ENCODE data around the gene CHEK1. TPM values are rescaled to one million over a fixed set of nuclear protein-coding genes. Genes with fewer than 3 reads are reported as not detected.

The CHEK1 gene
- total RNA-seq, 1 donor from 2014 or later: 106 TPM

GRCh38 chr11:125586623-125587022, 38.3 kb upstream of the CHEK1 start:
- Mint-ChIP-seq H3K36me3 (ENCODE audit: low read depth) (peaks cover 15% of the 10 kb centered on the region), H3K9me3 (no peaks in the 10 kb centered on the region), H3K4me3 (no peak overlapping the region), H3K27ac (ENCODE audit: unreplicated experiment) (no peak overlapping the region), H3K27me3 (ENCODE audit: low read depth) (no peaks in the 10 kb centered on the region), H3K4me1 (peaks cover 9% of the 10 kb centered on the region)
- TF ChIP-seq CTCF (conservative IDR thresholded peaks at IDR 0.05): no peak
- no peak for DNase-seq (ENCODE audit: low read depth, low spot score)

DNA sequence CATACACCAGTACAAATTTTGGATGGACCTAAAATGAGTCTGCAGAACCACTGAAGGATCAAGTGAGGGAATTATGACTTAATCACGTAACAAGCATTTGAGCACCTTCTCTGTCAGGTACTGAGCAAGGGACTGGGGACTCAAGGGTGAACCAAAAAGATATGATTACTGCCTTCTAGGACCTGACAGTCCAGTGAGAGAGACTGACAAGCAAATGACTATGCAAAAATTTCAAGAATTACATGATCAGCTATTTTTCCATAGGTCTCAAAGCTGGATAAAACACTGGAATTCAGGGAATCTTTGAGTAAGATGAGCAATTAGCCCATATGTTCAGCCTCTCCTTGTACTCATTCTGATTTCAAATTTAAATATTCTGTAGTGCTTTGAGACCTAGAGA, 37.5 kb upstream of the CHEK1 start:
- Mint-ChIP-seq H3K27ac (ENCODE audit: unreplicated experiment) (no peak overlapping the region), H3K27me3 (ENCODE audit: low read depth) (no peaks in the 10 kb centered on the region), H3K4me3 (no peak overlapping the region), H3K36me3 (ENCODE audit: low read depth) (peaks cover 18% of the 10 kb centered on the region), H3K4me1 (peaks cover 14% of the 10 kb centered on the region), H3K9me3 (no peaks in the 10 kb centered on the region)
- DNase-seq (ENCODE audit: low read depth, low spot score): no peak
- TF ChIP-seq CTCF (conservative IDR thresholded peaks at IDR 0.05): no peak

DNA sequence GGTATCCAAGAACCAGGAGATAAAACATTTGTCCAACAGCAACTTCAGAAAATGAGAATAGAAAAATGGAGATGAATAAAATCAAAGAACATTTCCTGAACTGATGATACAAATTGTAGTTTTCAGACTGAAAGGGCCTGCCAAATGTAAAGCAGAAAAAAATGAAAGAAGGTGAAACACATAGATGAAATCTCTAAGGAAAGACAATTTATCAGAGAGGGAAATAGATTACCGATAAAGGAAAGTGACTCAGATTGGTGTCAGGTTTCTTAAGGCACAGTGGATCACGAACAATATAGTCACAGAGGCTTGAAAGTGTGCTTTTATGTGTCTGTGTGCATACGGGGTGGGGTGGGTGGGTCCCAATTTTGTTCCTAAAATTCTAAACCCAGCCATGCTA, 36.5 kb upstream of the CHEK1 start:
- Mint-ChIP-seq H3K4me1 (peaks cover 23% of the 10 kb centered on the region), H3K27me3 (ENCODE audit: low read depth) (no peaks in the 10 kb centered on the region), H3K9me3 (no peaks in the 10 kb centered on the region), H3K4me3 (peak overlapping the region; percentile 63), H3K27ac (ENCODE audit: unreplicated experiment) (no peak overlapping the region), H3K36me3 (ENCODE audit: low read depth) (peaks cover 15% of the 10 kb centered on the region)
- no peak for TF ChIP-seq CTCF (conservative IDR thresholded peaks at IDR 0.05)
- no peak for DNase-seq (ENCODE audit: low read depth, low spot score)

DNA sequence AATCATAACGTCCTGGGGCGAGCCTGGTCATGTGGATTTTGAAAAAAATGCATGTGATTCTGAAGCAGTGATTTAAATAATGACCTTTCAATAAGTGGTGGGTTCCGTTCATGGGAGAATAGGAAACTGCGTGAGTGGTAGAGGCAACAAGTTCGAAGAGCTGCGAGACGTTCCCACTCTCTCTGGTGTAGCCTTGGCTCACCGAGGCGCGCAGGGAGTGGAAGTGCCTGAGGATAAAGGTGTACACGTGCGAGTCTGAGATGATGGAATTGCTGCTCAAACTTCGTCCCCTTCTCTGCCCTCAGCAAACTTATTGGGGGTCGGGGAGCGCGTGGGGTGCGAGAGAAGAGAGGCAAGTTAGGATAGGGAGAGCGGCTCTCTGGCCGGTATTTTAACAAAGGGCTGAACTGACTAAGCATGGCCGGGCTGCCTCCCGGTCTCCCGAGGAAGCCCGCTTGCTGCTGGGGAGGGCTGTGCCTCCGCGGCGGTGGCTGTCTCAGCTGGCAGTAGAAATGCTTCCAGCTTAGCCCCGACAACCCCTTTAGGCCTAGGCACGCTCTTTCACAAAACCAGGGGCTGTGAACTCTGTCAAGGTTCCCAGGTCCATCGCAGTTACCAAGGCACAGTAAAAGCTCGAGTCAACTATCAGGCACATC, 33.2 kb upstream of the CHEK1 start:
- no peaks in the 10 kb centered on the region for H3K27me3 Mint-ChIP-seq (ENCODE audit: low read depth)
- no peak for TF ChIP-seq CTCF (conservative IDR thresholded peaks at IDR 0.05)
- peak overlapping the region; percentile 96 for H3K27ac Mint-ChIP-seq (ENCODE audit: unreplicated experiment)
- peak overlapping the region; percentile 96 for H3K4me3 Mint-ChIP-seq
- DNase-seq (ENCODE audit: low read depth, low spot score): peak; percentile 30
- no peaks in the 10 kb centered on the region for H3K9me3 Mint-ChIP-seq
- H3K36me3 Mint-ChIP-seq (ENCODE audit: low read depth): peaks cover 6% of the 10 kb centered on the region
- peaks cover 38% of the 10 kb centered on the region for H3K4me1 Mint-ChIP-seq

GRCh38 chr11:125592305-125593113, 32.5 kb upstream of the CHEK1 start, which contains the start of gene STT3A:
STT3A (plus strand) TSS chr11:125592852; CDS start chr11:125595916, 3,064 bp downstream.
- Mint-ChIP-seq H3K9me3 (no peaks in the 10 kb centered on the region), H3K27me3 (ENCODE audit: low read depth) (no peaks in the 10 kb centered on the region), H3K27ac (ENCODE audit: unreplicated experiment) (peak within 1 kb of the TSS; percentile 96), H3K4me1 (peaks cover 38% of the 10 kb centered on the region), H3K4me3 (peak within 1 kb of the TSS; percentile 96), H3K36me3 (ENCODE audit: low read depth) (peaks cover 6% of the 10 kb centered on the region)
- DNase-seq (ENCODE audit: low read depth, low spot score): peak; percentile 97
- TF ChIP-seq CTCF (conservative IDR thresholded peaks at IDR 0.05): no peak
